GM12873 (cell line): ENCODE data around the gene PAGE2B.

Source experiments
- CTCF ChIP-seq: IDR thresholded peaks from 2 replicates; pipeline ENCODE4 v1.5.1; 2012; ENCODE audit warnings: low read depth, mild to moderate bottlenecking, moderate library complexity, low read length, control low read depth; ENCODE audit not compliant: insufficient read depth; ENCODE audit errors: missing control alignments

Gene PAGE2B

GRCh38 chrX:55119271-55119670, 44.4 kb downstream of the PAGE2B start:
- no peak for TF ChIP-seq CTCF

DNA sequence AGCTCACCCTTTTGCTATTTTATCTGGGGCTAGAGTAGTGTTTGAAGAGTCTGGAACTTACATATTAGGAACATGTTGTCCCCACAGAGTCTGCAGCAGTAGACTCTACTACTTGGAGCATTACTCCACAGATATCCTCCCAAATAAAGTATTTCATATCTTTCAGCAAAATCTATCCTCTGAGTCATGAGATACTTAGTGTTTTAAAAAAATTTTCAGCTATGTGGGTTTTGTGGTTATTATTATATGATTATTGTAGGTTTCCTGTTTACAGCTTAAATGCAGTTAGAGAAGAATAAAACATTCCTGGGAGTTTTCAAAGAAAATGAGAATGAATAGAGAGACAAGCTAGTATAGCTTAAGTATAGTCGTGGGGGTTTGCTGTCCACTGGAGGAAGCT, 44.9 kb downstream of the PAGE2B start:
- no peak for TF ChIP-seq CTCF

DNA sequence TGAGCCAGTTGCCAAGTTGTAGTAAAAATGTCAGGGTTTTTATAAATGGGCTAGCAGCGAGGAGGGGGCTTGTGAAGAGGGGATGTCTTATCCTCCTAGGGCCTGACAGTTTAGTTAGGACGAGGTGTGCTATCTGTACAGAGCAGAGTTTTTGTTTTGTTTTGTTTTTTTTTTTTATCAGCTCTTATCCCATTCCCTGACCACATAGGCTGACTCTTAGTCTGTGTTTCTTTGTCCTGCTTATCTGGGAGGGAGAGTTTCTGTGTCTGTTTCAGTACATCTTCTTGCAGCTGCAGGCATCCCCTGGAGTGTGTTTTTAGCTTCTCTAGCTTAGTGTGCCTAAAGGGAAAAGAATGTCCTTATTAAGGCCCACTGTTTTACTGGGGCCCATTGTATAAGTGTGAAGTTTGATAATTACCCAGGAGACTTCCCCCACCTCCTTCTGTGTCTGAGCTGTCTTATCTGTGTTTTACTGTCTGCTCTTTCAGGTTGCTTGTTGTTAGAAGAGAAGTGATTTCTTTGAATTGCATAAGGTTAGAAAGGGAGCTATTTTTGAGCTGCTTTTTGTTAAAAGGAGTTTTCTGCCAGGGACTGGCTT, 46.0 kb downstream of the PAGE2B start:
- no peak for TF ChIP-seq CTCF

GRCh38 chrX:55123900-55124299, 49.1 kb downstream of the PAGE2B start:
- no peak for TF ChIP-seq CTCF

DNA sequence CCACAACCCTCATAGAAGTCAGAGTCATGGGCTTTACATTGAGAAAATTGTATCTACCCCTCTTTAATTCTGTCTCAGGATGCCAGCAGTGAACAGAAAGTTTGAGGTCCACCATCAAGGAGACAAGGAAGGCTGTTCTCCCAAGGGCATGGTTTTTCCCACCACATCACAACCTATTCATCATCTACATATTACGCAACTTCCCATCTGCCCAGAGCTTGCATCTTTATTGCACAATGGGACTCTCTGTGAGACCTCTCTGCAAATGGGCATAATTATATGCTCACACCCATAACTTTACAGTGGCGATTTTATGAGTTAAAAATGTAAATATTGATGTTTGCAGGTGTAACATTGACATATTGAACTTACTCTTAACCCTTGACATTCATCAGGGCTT, 52.9 kb downstream of the PAGE2B start:
- no peak for TF ChIP-seq CTCF
